Mononuclear cell (primary cell): ENCODE measurements around the gene USP17L15. TPM values are rescaled to one million over a fixed set of nuclear protein-coding genes. Genes with fewer than 3 reads are reported as not detected.
"Not testable (repeated sequence)": the region's sequence is repeated elsewhere in the genome, so short reads cannot be mapped to it uniquely, and the experiment has no call there.

Experiments
- H3K27me3 ChIP-seq: 2 replicates; pipeline ENCODE4 v1.6.0; 2011; ENCODE audit warnings: low read length, control low read depth; ENCODE audit not compliant: insufficient read depth
- H3K4me1 ChIP-seq: 2 replicates; pipeline ENCODE4 v1.5.1; 2011; ENCODE audit warnings: mild to moderate bottlenecking, low read length, control low read depth; ENCODE audit not compliant: insufficient read depth
- H3K4me3 ChIP-seq: 2 replicates; pipeline ENCODE4 v1.5.1; 2011; ENCODE audit warnings: mild to moderate bottlenecking, low read length, moderate library complexity
- H3K9me3 ChIP-seq: 2 replicates; pipeline ENCODE4 v1.5.1; 2011; ENCODE audit warnings: low read depth, mild to moderate bottlenecking, control low read depth, low read length
- total RNA-seq: library from RNA; depleted of rRNA; stranded (reverse); fragments of >200 nt; gene quantifications from one replicate; pipeline ENCODE4 v1.2.3, GENCODE V29; 2012

Gene USP17L15
- total RNA-seq, 1 donor: not detected

- H3K9me3 ChIP-seq, H3K27me3 ChIP-seq, H3K4me1 ChIP-seq, H3K4me3 ChIP-seq: not testable (repeated sequence)
These were observed 37.5 kb downstream of the USP17L15 start for GRCh38 chr4:9271719-9272118.

Other genes with a start within 250 kb of the USP17L15 start
- gene FAM90A26, start 64.0 kb upstream of the USP17L15 start, total RNA-seq: not detected
- gene USP17L10, start 23.7 kb upstream of the USP17L15 start, total RNA-seq: not detected
- gene USP17L11, start 19.0 kb upstream of the USP17L15 start, total RNA-seq: not detected
- gene USP17L12, start 14.2 kb upstream of the USP17L15 start, total RNA-seq: not detected
- gene USP17L13, start 9.5 kb upstream of the USP17L15 start, total RNA-seq: not detected
- gene USP17L17, start 9.5 kb downstream of the USP17L15 start, total RNA-seq: not detected
- gene USP17L18, start 14.2 kb downstream of the USP17L15 start, total RNA-seq: not detected
- gene USP17L19, start 19.0 kb downstream of the USP17L15 start, total RNA-seq: not detected
- not detected for gene USP17L20, start 23.7 kb downstream of the USP17L15 start, total RNA-seq
- gene USP17L21, start 28.5 kb downstream of the USP17L15 start, total RNA-seq: not detected
- gene USP17L22, start 33.2 kb downstream of the USP17L15 start, total RNA-seq: not detected
- gene USP17L24, start 90.8 kb downstream of the USP17L15 start, total RNA-seq: not detected
- gene USP17L25, start 95.5 kb downstream of the USP17L15 start, total RNA-seq: not detected
- gene USP17L26, start 100.3 kb downstream of the USP17L15 start, total RNA-seq: not detected
- gene USP17L5, start 105.0 kb downstream of the USP17L15 start, total RNA-seq: not detected
- not detected for gene USP17L27, start 109.8 kb downstream of the USP17L15 start, total RNA-seq
- gene USP17L28, start 114.5 kb downstream of the USP17L15 start, total RNA-seq: not detected
- gene USP17L29, start 119.3 kb downstream of the USP17L15 start, total RNA-seq: not detected
- not detected for gene USP17L30, start 128.7 kb downstream of the USP17L15 start, total RNA-seq
- not detected for gene DEFB131A, start 210.0 kb downstream of the USP17L15 start, total RNA-seq